Epithelial cell of proximal tubule (primary cell): ENCODE measurements around the gene ALPK3. TPM values are rescaled to one million over a fixed set of nuclear protein-coding genes. Genes with fewer than 3 reads are reported as not detected.
"Not testable (repeated sequence)": the region's sequence is repeated elsewhere in the genome, so short reads cannot be mapped to it uniquely, and the experiment has no call there.

Experiments
- DNase-seq: peaks from one replicate; pipeline ENCODE4 v3.0.0-alpha.2; 2011; ENCODE audit warnings: low read depth
- H3K4me3 ChIP-seq: 2 replicates; pipeline ENCODE4 v1.5.1; 2011; ENCODE audit warnings: low read depth, mild to moderate bottlenecking, low read length
- CTCF ChIP-seq: conservative IDR thresholded peaks from 2 replicates; pipeline ENCODE4 v1.5.1; 2012; ENCODE audit warnings: low read depth, mild to moderate bottlenecking, low read length
- total RNA-seq: library from RNA; depleted of rRNA; stranded (reverse); fragments of >200 nt; gene quantifications from 2 replicates; pipeline ENCODE4 v1.2.3, GENCODE V29; 2015

ALPK3 gene
- total RNA-seq, 1 donor from 2014 or later: 30.8 TPM

- DNase-seq: no peak
- H3K4me3 ChIP-seq: no peak overlapping the region
- TF ChIP-seq CTCF: no peak
Observed at GRCh38 chr15:84840255-84840654, 23.1 kb downstream of the ALPK3 start.

- H3K4me3 ChIP-seq: no peak overlapping the region
- peak; percentile 81 for DNase-seq
- TF ChIP-seq CTCF: no peak
Observed at GRCh38 chr15:84840741-84841429, 23.7 kb downstream of the ALPK3 start.

GRCh38 chr15:84842781-84843180, 25.6 kb downstream of the ALPK3 start:
- no peak overlapping the region for H3K4me3 ChIP-seq
- TF ChIP-seq CTCF: no peak
- no peak for DNase-seq

GRCh38 chr15:84844964-84845363, 27.8 kb downstream of the ALPK3 start:
- DNase-seq: no peak
- no peak for TF ChIP-seq CTCF
- H3K4me3 ChIP-seq: no peak overlapping the region

GRCh38 chr15:84845631-84846030, 28.5 kb downstream of the ALPK3 start:
- TF ChIP-seq CTCF: peak; percentile 63
- not testable (repeated sequence) for DNase-seq, H3K4me3 ChIP-seq

- TF ChIP-seq CTCF: no peak
- no peak for DNase-seq
- H3K4me3 ChIP-seq: no peak overlapping the region
Observed at GRCh38 chr15:84846269-84846668, 29.1 kb downstream of the ALPK3 start.

- no peak for TF ChIP-seq CTCF
Observed at GRCh38 chr15:84847382-84847781, 30.2 kb downstream of the ALPK3 start.

More at GRCh38 chr15:84847382-84847781, 30.2 kb downstream of the ALPK3 start:
- no peak overlapping the region for H3K4me3 ChIP-seq
- no peak for DNase-seq
